ENCODE results near the gene PLEKHA6.

Gene PLEKHA6

GRCh38 chr1:204176049-204176448, 183.7 kb downstream of the PLEKHA6 start:
- DNase-seq = no peak

GRCh38 chr1:204174958-204175357, 184.8 kb downstream of the PLEKHA6 start:
- DNase-seq = no peak

- DNase-seq = no peak
Measured at GRCh38 chr1:204172404-204173029, 187.2 kb downstream of the PLEKHA6 start.

DNA sequence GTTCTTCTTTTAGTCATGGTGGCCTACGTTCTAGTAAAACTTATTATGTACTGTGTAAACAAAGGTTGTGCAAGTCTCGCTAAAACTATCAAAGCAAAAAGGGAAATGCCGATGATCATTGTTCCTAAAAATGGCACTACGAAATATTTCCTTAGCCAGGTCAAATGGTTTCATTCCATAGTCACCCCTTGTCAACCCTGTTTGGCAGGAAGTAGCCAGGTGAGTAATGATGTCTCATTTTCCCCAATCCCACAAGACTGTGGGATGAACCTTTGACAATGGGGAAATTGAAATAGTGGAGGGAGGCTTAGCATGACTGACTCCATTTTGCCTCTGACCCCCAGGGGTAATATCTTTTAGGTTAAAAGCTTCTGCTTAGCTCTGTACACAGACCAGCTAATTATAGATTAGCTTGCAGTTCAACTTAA, 188.0 kb downstream of the PLEKHA6 start:
- no peak for DNase-seq

DNA sequence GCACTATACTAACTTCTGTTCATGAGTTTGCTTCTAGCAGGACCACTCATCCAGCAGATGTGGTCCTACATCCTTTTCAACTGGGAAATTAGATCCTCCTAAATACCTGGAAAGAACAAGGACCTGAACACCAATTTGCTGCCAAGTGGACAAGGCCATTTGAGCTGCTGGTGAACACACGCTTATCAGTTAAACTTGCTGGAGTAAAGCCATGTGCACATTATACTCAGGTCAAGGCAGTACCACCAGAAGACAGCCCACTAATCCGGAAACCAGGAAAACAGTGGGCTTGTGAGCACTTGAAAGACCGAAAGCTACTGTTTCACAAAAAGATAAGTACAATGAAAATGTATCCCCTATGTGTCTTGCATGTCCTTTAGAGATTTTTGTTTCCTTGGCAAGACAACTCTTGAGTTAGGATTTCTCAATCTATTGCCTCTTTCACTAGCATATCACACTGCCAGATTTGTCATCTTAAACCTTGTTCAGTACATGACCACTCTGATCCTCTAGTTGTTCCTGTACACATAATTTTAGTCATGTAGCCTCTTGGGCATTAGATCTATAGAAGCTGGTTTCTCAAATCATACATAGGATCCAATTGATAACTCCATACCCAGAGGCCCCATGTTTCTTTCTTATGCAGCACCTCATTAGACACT, 189.1 kb downstream of the PLEKHA6 start:
- no peak for DNase-seq

DNA sequence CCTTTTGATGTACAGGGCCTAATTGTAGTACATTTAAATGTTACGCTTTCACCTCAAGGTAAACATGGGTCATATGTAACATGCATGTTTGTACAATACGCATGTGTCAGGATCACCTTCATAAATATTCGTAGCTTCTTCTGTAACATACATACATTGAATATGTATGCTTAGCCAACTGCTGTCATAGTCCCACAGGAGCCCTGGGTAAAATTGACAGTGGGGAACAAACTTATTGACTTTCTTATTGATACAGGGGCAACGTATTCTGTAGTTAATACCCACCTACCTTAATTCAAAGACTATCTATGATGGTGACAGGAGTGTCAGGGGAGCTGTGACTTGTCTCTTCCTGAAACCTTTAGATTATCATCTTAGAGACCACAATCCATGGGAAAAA, 189.9 kb downstream of the PLEKHA6 start:
- no peak for DNase-seq

Measured in activated T-cell treated with anti-CD3 and anti-CD28 coated beads for 4 hours (primary cell).